GM19467 (cell line): ENCODE measurements around the gene WSB1.

ENCODE experiments used
- ATAC-seq: cut with Tn5 transposase; IDR thresholded peaks from one replicate; pipeline ENCODE4 v1.9.1; 2021; ENCODE audit warnings: mild to moderate bottlenecking, moderate library complexity; ENCODE audit not compliant: unreplicated experiment

Gene WSB1

DNA sequence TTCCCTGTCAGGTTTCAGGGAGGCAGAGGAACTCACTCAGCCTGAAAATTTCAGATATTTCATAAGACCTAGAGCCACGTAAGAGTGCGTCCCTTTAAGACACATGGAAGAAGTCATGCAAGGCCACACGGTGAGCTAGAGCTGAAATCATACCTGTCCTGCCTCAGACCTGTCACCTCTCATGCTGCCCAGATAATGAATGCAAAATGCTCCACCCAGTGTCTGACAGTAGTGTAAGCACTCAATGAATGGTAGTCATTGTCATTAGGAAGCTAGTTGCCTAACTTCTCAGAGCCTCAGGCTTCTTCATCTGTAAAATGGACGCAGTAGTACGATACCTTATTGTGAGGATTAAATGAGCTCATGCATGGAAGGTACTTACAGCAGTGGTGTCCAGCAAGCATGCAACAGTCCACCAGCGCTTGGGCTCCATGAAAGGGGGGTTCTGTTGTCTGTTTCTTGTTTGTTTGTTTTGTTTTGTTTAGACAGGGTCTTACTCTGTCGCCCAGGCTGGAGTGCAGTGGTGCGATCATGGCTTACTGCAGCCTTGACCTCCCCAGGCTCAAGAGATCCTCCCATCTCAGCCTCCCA, 60.7 kb downstream of the WSB1 start:
- ATAC-seq = no peak

DNA sequence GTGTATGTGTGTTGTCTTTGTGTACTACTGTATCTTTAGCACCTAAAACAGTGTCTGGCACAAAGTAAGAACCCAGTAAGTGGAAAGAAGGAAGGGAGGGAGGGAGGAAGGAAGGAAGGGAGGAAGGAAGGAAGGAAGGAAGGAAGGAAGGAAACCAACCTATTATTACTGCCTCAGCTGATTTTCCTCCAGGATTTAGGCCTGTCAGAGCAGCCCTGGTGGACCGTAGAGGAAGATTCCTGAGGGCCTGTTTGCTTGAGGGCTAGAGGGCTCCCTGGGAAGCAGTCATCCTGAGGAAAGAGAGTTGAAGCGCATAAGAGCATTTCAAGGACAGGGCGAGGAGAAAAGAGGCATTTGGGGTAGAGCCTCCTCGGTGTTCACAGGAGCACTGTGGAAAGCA, 61.5 kb downstream of the WSB1 start:
- ATAC-seq = no peak

DNA sequence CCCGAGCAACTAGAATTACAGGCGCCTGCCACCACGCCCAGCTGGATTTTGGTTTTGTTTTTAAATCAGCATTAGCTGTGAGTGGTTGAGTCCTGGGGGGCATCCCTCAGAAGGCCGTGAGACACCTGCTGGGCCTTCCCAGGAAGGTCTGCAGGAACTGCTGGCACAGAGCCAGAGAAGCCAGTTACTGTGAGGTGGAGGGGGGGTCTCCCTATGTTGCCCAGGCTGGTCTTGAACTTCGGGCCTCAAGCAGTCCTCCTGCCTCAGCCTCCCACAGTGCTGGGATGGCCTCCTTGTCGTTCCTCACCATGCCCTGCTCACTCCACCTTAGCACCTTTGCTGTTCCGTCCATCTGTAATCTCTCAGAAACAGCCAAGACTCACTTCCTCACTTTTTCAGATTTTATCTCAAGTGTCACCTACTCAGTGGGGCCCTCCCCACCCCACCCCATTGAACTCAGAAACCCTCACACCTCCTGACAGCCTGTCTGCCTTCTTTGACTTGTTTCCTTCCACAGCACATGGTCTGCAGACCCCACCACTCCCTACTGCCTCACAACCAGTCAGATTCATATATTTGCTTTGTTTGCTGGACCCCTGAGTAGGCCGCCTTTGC, 62.3 kb downstream of the WSB1 start:
- no peak for ATAC-seq

DNA sequence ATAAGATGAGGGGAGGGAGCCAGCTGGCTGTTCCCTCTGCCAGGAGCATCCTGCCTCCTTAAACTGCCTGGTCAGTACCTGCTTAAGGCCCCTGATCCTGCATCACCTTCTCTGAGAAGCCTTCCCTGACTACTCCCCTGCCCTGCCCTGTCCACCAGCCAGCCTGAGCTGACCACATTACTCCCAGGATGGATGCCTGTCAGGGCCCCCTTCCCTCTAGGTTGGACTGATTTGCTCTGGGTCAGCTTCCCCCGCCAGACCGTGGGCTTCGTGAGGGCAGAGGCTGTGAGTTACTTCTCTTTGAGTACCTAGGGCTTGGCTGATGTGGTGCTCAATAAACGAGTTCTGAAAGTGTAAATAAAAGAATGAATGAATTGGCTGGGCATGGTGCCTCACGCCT, 63.3 kb downstream of the WSB1 start:
- no peak for ATAC-seq

DNA sequence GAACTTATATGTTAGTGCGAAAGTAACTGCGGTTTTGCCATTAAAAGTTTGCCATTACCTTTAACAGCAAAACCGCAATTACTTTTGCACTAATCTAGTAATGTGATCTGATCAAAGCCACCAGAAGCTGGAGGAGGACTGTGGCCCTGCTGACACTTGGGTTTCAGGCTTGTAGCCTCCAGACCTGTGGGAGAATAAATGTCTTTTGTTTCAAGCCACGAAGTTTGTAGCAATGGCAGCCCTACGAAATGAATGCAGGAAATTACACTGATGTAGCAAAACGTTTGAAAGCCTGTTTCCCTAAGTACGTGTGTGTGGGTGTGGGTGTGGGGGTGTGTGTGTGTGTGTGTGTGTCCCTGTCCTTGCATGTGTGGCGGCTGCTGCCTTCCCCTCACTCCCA, 66.6 kb downstream of the WSB1 start:
- ATAC-seq = no peak

DNA sequence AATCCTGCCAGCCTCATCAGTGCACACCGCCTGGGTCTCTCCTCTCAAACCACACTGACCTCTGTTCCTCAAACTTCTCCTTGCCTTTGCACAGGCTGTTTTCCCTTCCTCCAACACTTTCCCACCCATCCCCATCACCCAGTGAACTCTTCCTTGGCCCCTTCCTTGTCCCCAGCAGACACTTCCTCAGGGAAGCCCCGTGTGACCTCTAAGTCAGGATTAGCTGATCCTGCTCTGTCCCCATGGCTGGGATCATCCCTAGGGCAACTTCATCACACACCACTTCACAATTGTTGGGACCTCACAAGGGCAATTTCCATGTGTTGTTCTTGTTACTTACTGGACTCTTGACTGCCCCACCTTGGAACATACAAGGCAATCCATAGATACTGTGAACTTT, 67.8 kb downstream of the WSB1 start:
- ATAC-seq = no peak

DNA sequence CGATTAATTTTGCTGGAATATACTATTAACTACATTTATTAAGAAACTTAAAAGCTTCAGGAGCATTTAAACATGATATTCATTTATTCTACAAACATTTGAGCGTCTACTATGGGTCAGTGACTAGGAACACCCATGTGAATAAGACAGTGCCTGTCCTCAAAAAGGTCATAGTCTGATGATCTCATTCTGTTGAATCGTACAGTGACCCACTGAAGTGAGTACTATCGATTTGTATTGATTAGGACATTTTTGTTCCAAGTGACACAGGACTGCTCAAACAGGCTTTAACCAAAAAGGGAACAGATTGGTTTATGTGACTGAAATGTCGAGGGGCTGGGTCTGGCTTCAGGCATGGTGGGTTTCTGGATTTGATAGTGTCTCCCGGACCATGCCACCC, 68.6 kb downstream of the WSB1 start:
- no peak for ATAC-seq

DNA sequence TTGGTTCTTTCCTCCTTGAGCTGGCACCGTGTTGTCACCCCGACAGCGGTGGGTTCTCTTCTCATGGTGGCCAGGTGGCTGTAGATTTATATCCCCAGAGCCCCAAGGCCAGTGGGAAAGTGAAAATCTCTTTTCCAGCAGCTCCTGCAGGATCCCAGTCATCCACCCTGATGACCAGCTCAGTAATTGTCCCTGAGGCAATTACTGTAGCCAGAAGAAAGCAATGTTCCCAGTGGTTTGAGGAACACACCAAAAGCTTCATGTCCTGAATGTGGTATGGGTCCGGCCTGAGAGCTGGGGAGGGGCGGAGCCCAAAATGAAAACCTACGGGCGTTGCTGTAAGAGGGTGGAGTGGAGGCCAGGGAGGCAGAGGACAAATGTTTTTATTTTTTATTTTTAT, 69.0 kb downstream of the WSB1 start:
- no peak for ATAC-seq

DNA sequence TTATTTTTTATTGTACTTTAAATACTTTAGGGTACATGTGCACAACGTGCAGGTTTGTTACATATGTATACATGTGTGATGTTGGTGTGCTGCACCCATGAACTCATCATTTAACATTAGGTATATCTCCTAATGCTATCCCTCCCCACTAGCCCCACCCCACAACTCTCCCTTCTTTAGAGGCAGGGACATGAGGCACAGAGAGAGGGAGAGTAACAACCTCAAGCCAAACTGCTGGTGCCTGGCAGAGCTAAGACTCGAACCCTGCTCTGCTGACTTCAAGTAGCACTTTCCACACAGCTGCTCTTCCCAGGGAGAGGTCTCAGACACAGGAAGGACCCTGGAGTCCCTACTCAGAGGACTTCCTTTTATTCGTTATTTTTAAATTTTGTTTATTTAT, 69.4 kb downstream of the WSB1 start:
- no peak for ATAC-seq
